ENCODE data around the gene DND1. TPM values are rescaled to one million over a fixed set of nuclear protein-coding genes. Genes with fewer than 3 reads are reported as not detected.
A peak's percentile ranks its signal among the peaks of the same experiment; 100 is the strongest.

The DND1 gene
- polyA plus RNA-seq, 1 donor: 0.22 TPM

GRCh38 chr5:140700177-140701144 is 27.1 kb upstream of the DND1 start, which contains the start of gene ZMAT2:
TSS of gene ZMAT2 (plus strand) at chr5:140700447. CDS start at chr5:140700461, 14 bp downstream.
- Histone ChIP-seq H3K4me1 (ENCODE audit: control insufficient read depth, insufficient read depth, low read length) (no peaks in the 10 kb centered on the region), H3K9me3 (ENCODE audit: control insufficient read depth, low read depth, low read length) (no peaks in the 10 kb centered on the region), H3K27ac (ENCODE audit: low read length) (peak within 1 kb of the TSS; percentile 58), H3K36me3 (ENCODE audit: control insufficient read depth, insufficient read depth, low read length) (peaks cover 72% of the 10 kb centered on the region), H3K27me3 (ENCODE audit: control insufficient read depth, insufficient read depth, low read length) (no peaks in the 10 kb centered on the region), H3K4me3 (ENCODE audit: low read length) (peak within 1 kb of the TSS; percentile 91)
- WGBS (ENCODE audit: insufficient coverage, low lambda C conversion rate): 0% methylated on average over 1 of the region's 44 CpGs
- peak; percentile 96 to 98 for DNase-seq

GRCh38 chr5:140696891-140697492 is 23.6 kb upstream of the DND1 start:
- no peaks in the 10 kb centered on the region for H3K9me3 ChIP-seq (ENCODE audit: control insufficient read depth, low read depth, low read length)
- no peak overlapping the region for H3K4me3 ChIP-seq (ENCODE audit: low read length)
- DNase-seq: no peak
- H3K27me3 ChIP-seq (ENCODE audit: control insufficient read depth, insufficient read depth, low read length): no peaks in the 10 kb centered on the region
- no peaks in the 10 kb centered on the region for H3K4me1 ChIP-seq (ENCODE audit: control insufficient read depth, insufficient read depth, low read length)
- H3K27ac ChIP-seq (ENCODE audit: low read length): no peak overlapping the region
- peaks cover 65% of the 10 kb centered on the region for H3K36me3 ChIP-seq (ENCODE audit: control insufficient read depth, insufficient read depth, low read length)
- WGBS (ENCODE audit: insufficient coverage, low lambda C conversion rate): no CpG with 5 or more reads among the region's 4 CpGs

DNA sequence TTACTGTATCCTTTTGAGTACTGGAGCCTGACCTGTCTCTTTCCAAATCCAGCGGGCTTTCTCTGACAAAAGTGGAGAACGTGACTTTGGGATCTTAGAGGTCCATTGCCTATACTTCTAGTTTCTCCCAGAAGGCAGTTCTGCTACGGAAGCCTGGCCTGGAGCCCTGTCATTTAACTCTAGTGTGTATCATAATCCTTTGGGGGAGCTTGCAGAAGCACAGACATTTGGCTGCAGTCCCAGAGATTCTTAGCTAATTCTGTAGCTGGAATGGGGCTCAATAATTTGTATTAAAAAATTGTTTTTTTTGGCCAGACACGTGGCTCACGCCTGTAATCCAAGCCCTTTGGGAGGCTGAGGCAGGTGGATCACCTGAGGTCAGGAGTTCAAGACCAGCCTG is 20.9 kb upstream of the DND1 start:
- no peak for DNase-seq
- peaks cover 3% of the 10 kb centered on the region for H3K4me1 ChIP-seq (ENCODE audit: control insufficient read depth, insufficient read depth, low read length)
- peaks cover 63% of the 10 kb centered on the region for H3K36me3 ChIP-seq (ENCODE audit: control insufficient read depth, insufficient read depth, low read length)
- H3K9me3 ChIP-seq (ENCODE audit: control insufficient read depth, low read depth, low read length): no peaks in the 10 kb centered on the region
- no CpG with 5 or more reads among the region's 5 CpGs for WGBS (ENCODE audit: insufficient coverage, low lambda C conversion rate)
- H3K4me3 ChIP-seq (ENCODE audit: low read length): no peak overlapping the region
- H3K27ac ChIP-seq (ENCODE audit: low read length): no peak overlapping the region
- no peaks in the 10 kb centered on the region for H3K27me3 ChIP-seq (ENCODE audit: control insufficient read depth, insufficient read depth, low read length)

DNA sequence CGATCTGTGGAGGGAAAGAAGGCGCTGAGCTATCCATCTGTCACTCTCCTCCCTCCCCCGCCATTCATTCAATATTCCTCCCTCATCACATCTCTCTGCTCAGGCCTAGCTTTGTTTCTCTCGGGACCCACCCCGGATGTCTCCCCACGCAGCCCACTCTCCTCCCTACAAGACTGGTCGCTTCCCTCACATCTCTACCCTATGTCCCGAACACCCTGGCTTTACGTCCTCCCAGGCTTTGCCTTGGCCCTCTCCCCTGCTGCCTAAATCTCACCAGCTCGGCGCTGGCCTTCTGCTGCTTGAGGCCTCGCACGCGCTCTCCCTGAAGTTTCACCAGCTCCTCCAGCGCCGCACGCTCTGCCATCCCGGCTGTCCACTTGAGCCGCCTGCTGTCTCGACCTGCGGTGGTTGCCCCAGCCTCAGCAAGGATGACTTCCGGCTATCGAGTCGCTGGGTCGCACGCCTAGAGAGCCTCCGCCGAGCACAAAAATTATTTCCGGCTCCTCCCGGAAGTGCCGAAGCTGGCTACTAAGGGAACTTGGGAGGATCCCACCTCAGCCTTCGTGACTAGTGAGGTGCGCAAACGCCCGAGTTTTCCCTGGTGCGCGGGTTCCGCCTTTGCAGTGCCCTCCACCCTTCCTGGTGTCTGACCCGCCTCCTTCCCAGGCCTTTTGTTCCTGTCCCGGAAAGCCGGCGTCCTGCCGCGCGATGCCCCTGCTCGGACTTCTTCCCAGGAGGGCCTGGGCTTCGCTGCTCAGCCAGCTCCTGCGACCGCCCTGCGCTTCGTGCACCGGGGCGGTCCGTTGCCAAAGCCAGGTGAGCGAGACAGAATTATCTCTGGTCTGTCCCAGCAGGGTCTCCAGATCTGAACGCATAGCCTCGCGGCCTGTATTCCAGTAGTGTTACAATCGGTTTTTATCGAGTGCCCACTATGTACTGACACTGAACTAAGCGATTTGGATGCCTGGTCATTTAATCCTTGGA is 17.9 kb upstream of the DND1 start, which contains the start of the genes HARS1 and HARS2:
TSS of gene HARS1 (minus strand) at position 430 of the 984 bp plus-strand sequence. CDS start at position 364, 66 bp downstream.
TSS of gene HARS2 (plus strand) at position 515 of the 984 bp plus-strand sequence. CDS start at position 709, 194 bp downstream.
- Histone ChIP-seq H3K27me3 (ENCODE audit: control insufficient read depth, insufficient read depth, low read length) (no peaks in the 10 kb centered on the region), H3K4me1 (ENCODE audit: control insufficient read depth, insufficient read depth, low read length) (peaks cover 3% of the 10 kb centered on the region), H3K36me3 (ENCODE audit: control insufficient read depth, insufficient read depth, low read length) (peaks cover 42% of the 10 kb centered on the region), H3K27ac (ENCODE audit: low read length) (peak within 1 kb of the TSS; percentile 78), H3K4me3 (ENCODE audit: low read length) (peak within 1 kb of the TSS; percentile 83), H3K9me3 (ENCODE audit: control insufficient read depth, low read depth, low read length) (no peaks in the 10 kb centered on the region)
- DNase-seq: peak; percentile 84 to 94
- no CpG with 5 or more reads among the region's 61 CpGs for WGBS (ENCODE audit: insufficient coverage, low lambda C conversion rate)

DNA sequence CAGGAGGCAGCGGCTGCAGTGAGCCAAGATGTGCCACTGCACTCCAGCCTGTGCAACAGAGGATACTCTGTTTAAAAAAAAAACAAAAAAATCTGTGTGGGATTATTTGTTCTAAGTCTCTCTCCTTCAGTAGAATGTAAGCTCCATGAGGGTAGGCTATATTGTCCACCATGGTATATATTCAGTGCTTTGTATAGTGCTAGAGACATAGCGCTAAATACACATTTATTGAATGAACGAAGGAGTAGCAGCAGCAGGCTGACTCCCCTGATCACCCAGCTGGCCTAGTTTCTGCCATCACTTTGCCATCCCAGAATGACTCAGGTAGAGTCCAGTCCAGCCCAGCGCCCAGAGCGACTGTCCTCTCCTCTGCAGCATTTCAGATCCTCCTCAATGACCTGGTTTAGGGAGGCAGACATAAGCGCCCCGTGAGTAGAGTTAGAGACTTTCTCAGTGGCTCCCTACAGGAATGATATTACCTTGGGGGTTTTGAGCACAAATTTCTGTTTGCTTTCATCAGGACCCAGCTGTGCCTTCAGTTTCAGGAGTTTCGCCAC is 17.1 kb upstream of the DND1 start:
- H3K27me3 ChIP-seq (ENCODE audit: control insufficient read depth, insufficient read depth, low read length): no peaks in the 10 kb centered on the region
- no peaks in the 10 kb centered on the region for H3K9me3 ChIP-seq (ENCODE audit: control insufficient read depth, low read depth, low read length)
- H3K36me3 ChIP-seq (ENCODE audit: control insufficient read depth, insufficient read depth, low read length): peaks cover 34% of the 10 kb centered on the region
- WGBS (ENCODE audit: insufficient coverage, low lambda C conversion rate): no CpG with 5 or more reads among the region's 8 CpGs
- peaks cover 3% of the 10 kb centered on the region for H3K4me1 ChIP-seq (ENCODE audit: control insufficient read depth, insufficient read depth, low read length)
- no peak for DNase-seq
- peak overlapping the region; percentile 83 for H3K4me3 ChIP-seq (ENCODE audit: low read length)
- H3K27ac ChIP-seq (ENCODE audit: low read length): peak overlapping the region; percentile 16

DNA sequence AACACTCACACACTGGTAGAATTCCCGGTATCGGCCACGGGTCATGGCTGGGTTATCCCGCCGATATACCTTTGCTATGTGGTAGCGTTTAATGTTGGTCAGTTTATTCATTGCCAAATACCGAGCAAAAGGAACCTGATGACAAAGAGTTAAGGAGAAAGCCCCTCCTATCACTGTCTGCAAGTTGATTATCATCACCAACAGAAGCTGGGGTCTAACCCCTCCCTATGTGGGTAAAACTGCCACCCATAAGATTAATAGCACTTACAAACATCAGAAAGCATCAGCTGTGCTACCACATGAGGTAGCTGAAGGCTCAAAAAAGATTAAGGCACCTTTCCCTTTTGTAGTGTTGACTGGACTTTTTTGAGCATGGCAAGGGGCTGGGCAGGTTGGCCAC is 5.6 kb upstream of the DND1 start:
- Histone ChIP-seq H3K36me3 (ENCODE audit: control insufficient read depth, insufficient read depth, low read length) (peaks cover 58% of the 10 kb centered on the region), H3K27me3 (ENCODE audit: control insufficient read depth, insufficient read depth, low read length) (no peaks in the 10 kb centered on the region), H3K27ac (ENCODE audit: low read length) (no peak overlapping the region), H3K9me3 (ENCODE audit: control insufficient read depth, low read depth, low read length) (no peaks in the 10 kb centered on the region), H3K4me1 (ENCODE audit: control insufficient read depth, insufficient read depth, low read length) (no peaks in the 10 kb centered on the region), H3K4me3 (ENCODE audit: low read length) (no peak overlapping the region)
- no peak for DNase-seq
- no CpG with 5 or more reads among the region's 7 CpGs for WGBS (ENCODE audit: insufficient coverage, low lambda C conversion rate)

DNA sequence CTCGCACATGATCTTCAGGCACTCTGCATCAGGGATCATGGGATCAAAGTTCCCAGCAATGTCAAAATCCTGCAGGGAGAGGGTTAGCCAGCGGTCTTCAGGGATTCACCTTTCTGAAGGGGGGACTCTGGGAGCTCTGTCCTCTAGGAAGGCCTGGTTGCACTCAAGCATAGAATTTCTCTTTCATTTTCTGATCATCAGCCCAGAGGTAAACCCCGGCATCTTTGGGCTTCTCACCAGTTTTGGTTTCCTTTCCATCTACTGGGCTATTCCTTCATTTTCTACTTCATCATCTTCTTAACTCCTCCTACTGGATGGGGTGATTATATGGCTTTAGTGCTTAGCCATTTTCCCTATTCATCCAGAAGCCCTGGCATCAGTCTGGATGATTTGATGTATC is 4.6 kb upstream of the DND1 start:
- H3K27me3 ChIP-seq (ENCODE audit: control insufficient read depth, insufficient read depth, low read length): no peaks in the 10 kb centered on the region
- no peaks in the 10 kb centered on the region for H3K4me1 ChIP-seq (ENCODE audit: control insufficient read depth, insufficient read depth, low read length)
- H3K27ac ChIP-seq (ENCODE audit: low read length): no peak overlapping the region
- WGBS (ENCODE audit: insufficient coverage, low lambda C conversion rate): no CpG with 5 or more reads among the region's 3 CpGs
- H3K9me3 ChIP-seq (ENCODE audit: control insufficient read depth, low read depth, low read length): no peaks in the 10 kb centered on the region
- H3K4me3 ChIP-seq (ENCODE audit: low read length): no peak overlapping the region
- peaks cover 68% of the 10 kb centered on the region for H3K36me3 ChIP-seq (ENCODE audit: control insufficient read depth, insufficient read depth, low read length)
- DNase-seq: no peak

GRCh38 chr5:140674629-140675028 is 1.3 kb upstream of the DND1 start:
- WGBS (ENCODE audit: insufficient coverage, low lambda C conversion rate): no CpG with 5 or more reads among the region's 4 CpGs
- H3K36me3 ChIP-seq (ENCODE audit: control insufficient read depth, insufficient read depth, low read length): peaks cover 70% of the 10 kb centered on the region
- no peak overlapping the region for H3K4me3 ChIP-seq (ENCODE audit: low read length)

DNA sequence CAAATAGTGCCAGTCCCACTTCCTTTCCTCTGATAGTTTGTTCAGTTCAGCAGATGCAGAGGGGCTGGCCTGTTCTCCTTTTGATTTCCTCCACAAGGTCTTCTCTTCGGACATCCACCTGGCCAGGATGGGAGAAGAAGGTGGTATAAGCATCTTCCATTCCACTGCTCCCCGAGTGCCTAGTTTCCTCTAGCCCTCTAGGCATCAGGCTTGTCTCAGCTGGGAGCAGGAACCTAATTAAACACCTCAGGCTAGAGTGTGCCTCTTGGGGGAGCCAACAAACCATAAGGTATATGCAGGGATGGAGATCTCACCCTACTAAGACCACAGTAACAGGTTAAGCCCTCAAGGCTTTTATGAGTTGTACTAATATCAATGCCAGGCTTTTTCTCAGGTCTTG is 835 bp upstream of the DND1 start:
- Histone ChIP-seq H3K27me3 (ENCODE audit: control insufficient read depth, insufficient read depth, low read length) (no peaks in the 10 kb centered on the region), H3K9me3 (ENCODE audit: control insufficient read depth, low read depth, low read length) (no peaks in the 10 kb centered on the region), H3K36me3 (ENCODE audit: control insufficient read depth, insufficient read depth, low read length) (peaks cover 70% of the 10 kb centered on the region), H3K4me1 (ENCODE audit: control insufficient read depth, insufficient read depth, low read length) (no peaks in the 10 kb centered on the region), H3K4me3 (ENCODE audit: low read length) (no peak overlapping the region), H3K27ac (ENCODE audit: low read length) (no peak overlapping the region)
- WGBS (ENCODE audit: insufficient coverage, low lambda C conversion rate): no CpG with 5 or more reads among the region's 2 CpGs
- no peak for DNase-seq

More at GRCh38 chr5:140674629-140675028, 1.3 kb upstream of the DND1 start:
- DNase-seq: no peak
- Histone ChIP-seq H3K4me1 (ENCODE audit: control insufficient read depth, insufficient read depth, low read length) (no peaks in the 10 kb centered on the region), H3K27me3 (ENCODE audit: control insufficient read depth, insufficient read depth, low read length) (no peaks in the 10 kb centered on the region), H3K9me3 (ENCODE audit: control insufficient read depth, low read depth, low read length) (no peaks in the 10 kb centered on the region), H3K27ac (ENCODE audit: low read length) (no peak overlapping the region)
